ENCODE data around the gene SLC25A30. TPM values are rescaled to one million over a fixed set of nuclear protein-coding genes. Genes with fewer than 3 reads are reported as not detected.
"Not testable (repeated sequence)": the region's sequence is repeated elsewhere in the genome, so short reads cannot be mapped to it uniquely, and the experiment has no call there.

SLC25A30 gene
- total and polyA plus RNA-seq, 2 donors (not counting 1 experiment from before 2014, with no cell fraction given) = 11.2 to 16.9 TPM

- H3K4me1 ChIP-seq (ENCODE audit: control insufficient read depth in 2 of 2, insufficient read depth in 2 of 2, low read length in 2 of 2) = no peaks in the 10 kb centered on the region
- no peak overlapping the region for H2AFZ ChIP-seq (ENCODE audit: insufficient read depth, low read depth, low read length, poor library complexity, severe bottlenecking)
- no peak overlapping the region for H3K4me2 ChIP-seq (replicated peaks; ENCODE audit: low read depth, low read length, poor library complexity, severe bottlenecking)
- Mint-ChIP-seq H3K4me3 (no peak overlapping the region), H3K27ac (no peak overlapping the region), H3K4me1 (peaks cover 6% of the 10 kb centered on the region), H3K27me3 (no peaks in the 10 kb centered on the region), H3K9me3 (ENCODE audit: insufficient read depth) (no peaks in the 10 kb centered on the region)
- no peaks in the 10 kb centered on the region for H3K9me3 ChIP-seq (ENCODE audit: control extremely low read depth in 1 of 3, control insufficient read depth in 2 of 3, insufficient read depth in 1 of 3, low read length in 2 of 3)
- WGBS (ENCODE audit: insufficient coverage) = no CpG with 5 or more reads among the region's 6 CpGs
- no peaks in the 10 kb centered on the region for H3K79me2 ChIP-seq (ENCODE audit: control insufficient read depth, insufficient read depth, low read length)
- H3K36me3 ChIP-seq (replicated peaks in 1 of 2; ENCODE audit: control extremely low read depth in 1 of 2, control insufficient read depth in 1 of 2, extremely low read depth in 1 of 2, insufficient read depth in 2 of 2, low read length in 1 of 2) = peaks cover 2 to 19% of the 10 kb centered on the region in 2 experiments
- H4K20me1 ChIP-seq (ENCODE audit: control insufficient read depth, insufficient read depth, low read length, poor library complexity, severe bottlenecking) = no peaks in the 10 kb centered on the region
- no peak overlapping the region for H3K4me3 ChIP-seq (ENCODE audit: control extremely low read depth in 1 of 5, extremely low read depth in 1 of 5, insufficient read depth in 1 of 5, low read depth in 2 of 5, low read length in 4 of 5)
- ATAC-seq (ENCODE audit: low read depth) (no peak), DNase-seq (no peak)
- POLR2A ChIA-PET = no interaction called here
- no peaks in the 10 kb centered on the region for H3K27me3 ChIP-seq (replicated peaks in 1 of 4; ENCODE audit: control extremely low read depth in 1 of 4, control insufficient read depth in 3 of 4, insufficient read depth in 4 of 4, low read length in 3 of 4)
- no peak overlapping the region for H3K9ac ChIP-seq (ENCODE audit: low read length)
- H3K27ac ChIP-seq (ENCODE audit: low read length in 2 of 2) = no peak overlapping the region
- CTCF ChIA-PET = interaction anchor here (3.6 to 5.5 kb wide), 3 partner anchors 21 to 345 kb away, joined by 25 to 40 read pairs (median 27); partner anchors contain the start of gene SLC25A30
- intact Hi-C loops (cut with micrococcal nuclease) = no loop called here
- TF ChIP-seq EZH2 (IDR thresholded peaks at IDR 0.05; ENCODE audit: borderline replicate concordance, insufficient read depth, low read depth, low read length, poor library complexity, severe bottlenecking) = no peak
- TF ChIP-seq CTCF (IDR thresholded peaks at IDR 0.05) = no peak
Measured at GRCh38 chr13:45391926-45392325, 26.2 kb downstream of the SLC25A30 start.

GRCh38 chr13:45391128-45391527, 27.0 kb downstream of the SLC25A30 start:
- peaks cover 2 to 14% of the 10 kb centered on the region in 2 experiments for H3K36me3 ChIP-seq (replicated peaks in 1 of 2; ENCODE audit: control extremely low read depth in 1 of 2, control insufficient read depth in 1 of 2, extremely low read depth in 1 of 2, insufficient read depth in 2 of 2, low read length in 1 of 2)
- H3K4me2 ChIP-seq (replicated peaks; ENCODE audit: low read depth, low read length, poor library complexity, severe bottlenecking); H3K4me1 ChIP-seq (ENCODE audit: control insufficient read depth in 2 of 2, insufficient read depth in 2 of 2, low read length in 2 of 2); DNase-seq; H3K9me3 Mint-ChIP-seq (ENCODE audit: insufficient read depth); H4K20me1 ChIP-seq (ENCODE audit: control insufficient read depth, insufficient read depth, low read length, poor library complexity, severe bottlenecking); H3K4me3 ChIP-seq (ENCODE audit: control extremely low read depth in 1 of 5, extremely low read depth in 1 of 5, insufficient read depth in 1 of 5, low read depth in 2 of 5, low read length in 4 of 5); H3K79me2 ChIP-seq (ENCODE audit: control insufficient read depth, insufficient read depth, low read length); intact Hi-C loops (cut with micrococcal nuclease); ATAC-seq (ENCODE audit: low read depth); H3K27ac ChIP-seq (ENCODE audit: low read length in 2 of 2); H3K27me3 ChIP-seq (replicated peaks in 1 of 4; ENCODE audit: control extremely low read depth in 1 of 4, control insufficient read depth in 3 of 4, insufficient read depth in 4 of 4, low read length in 3 of 4); H3K4me1 Mint-ChIP-seq; H3K9me3 ChIP-seq (ENCODE audit: control extremely low read depth in 1 of 3, control insufficient read depth in 2 of 3, insufficient read depth in 1 of 3, low read length in 2 of 3); H3K9ac ChIP-seq (ENCODE audit: low read length); H3K27me3 Mint-ChIP-seq; POLR2A ChIA-PET; CTCF ChIA-PET; H2AFZ ChIP-seq (ENCODE audit: insufficient read depth, low read depth, low read length, poor library complexity, severe bottlenecking); H3K4me3 Mint-ChIP-seq; H3K27ac Mint-ChIP-seq: not testable (repeated sequence)
- WGBS (ENCODE audit: insufficient coverage) = no CpG with 5 or more reads among the region's 37 CpGs

GRCh38 chr13:45390348-45390747, 27.8 kb downstream of the SLC25A30 start:
- intact Hi-C loops (cut with micrococcal nuclease); POLR2A ChIA-PET: not testable (repeated sequence)

More at GRCh38 chr13:45390348-45390747, 27.8 kb downstream of the SLC25A30 start:
- H3K4me3 Mint-ChIP-seq; DNase-seq; H3K9ac ChIP-seq (ENCODE audit: low read length); H3K9me3 Mint-ChIP-seq (ENCODE audit: insufficient read depth); H3K27me3 ChIP-seq (replicated peaks in 1 of 4; ENCODE audit: control extremely low read depth in 1 of 4, control insufficient read depth in 3 of 4, insufficient read depth in 4 of 4, low read length in 3 of 4); H3K9me3 ChIP-seq (ENCODE audit: control extremely low read depth in 1 of 3, control insufficient read depth in 2 of 3, insufficient read depth in 1 of 3, low read length in 2 of 3); H3K27me3 Mint-ChIP-seq; CTCF ChIA-PET; H3K4me2 ChIP-seq (replicated peaks; ENCODE audit: low read depth, low read length, poor library complexity, severe bottlenecking); H3K27ac ChIP-seq (ENCODE audit: low read length in 2 of 2); ATAC-seq (ENCODE audit: low read depth); H3K36me3 ChIP-seq (replicated peaks in 1 of 2; ENCODE audit: control extremely low read depth in 1 of 2, control insufficient read depth in 1 of 2, extremely low read depth in 1 of 2, insufficient read depth in 2 of 2, low read length in 1 of 2); H3K4me1 Mint-ChIP-seq; H4K20me1 ChIP-seq (ENCODE audit: control insufficient read depth, insufficient read depth, low read length, poor library complexity, severe bottlenecking); H3K27ac Mint-ChIP-seq; H2AFZ ChIP-seq (ENCODE audit: insufficient read depth, low read depth, low read length, poor library complexity, severe bottlenecking); H3K4me3 ChIP-seq (ENCODE audit: control extremely low read depth in 1 of 5, extremely low read depth in 1 of 5, insufficient read depth in 1 of 5, low read depth in 2 of 5, low read length in 4 of 5); H3K79me2 ChIP-seq (ENCODE audit: control insufficient read depth, insufficient read depth, low read length); H3K4me1 ChIP-seq (ENCODE audit: control insufficient read depth in 2 of 2, insufficient read depth in 2 of 2, low read length in 2 of 2): not testable (repeated sequence)
- no CpG with 5 or more reads among the region's 9 CpGs for WGBS (ENCODE audit: insufficient coverage)

Measured in B cell (primary cell).